ENCODE measurements around the gene SEZ6.

DNA sequence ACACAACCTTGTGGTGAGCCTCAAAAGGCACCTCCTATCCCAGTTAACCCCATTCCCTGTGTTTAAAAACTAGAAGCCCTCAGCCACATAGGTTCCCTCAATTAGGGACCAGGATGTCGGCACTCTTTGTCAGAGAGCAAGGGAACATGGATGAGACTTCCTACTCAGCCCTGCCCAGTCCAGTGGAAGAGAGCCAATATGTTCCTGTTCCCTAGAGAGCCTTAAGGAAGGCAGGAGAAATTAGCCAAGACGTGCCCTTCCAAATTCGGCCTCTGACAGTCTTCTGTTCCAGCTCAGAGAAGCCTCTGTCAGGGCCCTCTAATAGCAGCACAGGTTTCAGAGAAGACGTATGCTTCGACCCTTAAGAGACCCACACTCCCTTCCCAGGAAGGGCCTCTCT is 88.4 kb downstream of the SEZ6 start:
- TF ChIP-seq ZC3H11A (IDR thresholded peaks at IDR 0.05) (no peak), JUN (IDR thresholded peaks at IDR 0.05) (no peak), MAFK (IDR thresholded peaks at IDR 0.05; ENCODE audit: partially characterized antibody) (no peak), SMC3 (IDR thresholded peaks at IDR 0.05) (no peak), POLR2A (IDR thresholded peaks at IDR 0.05; ENCODE audit: low read length) (no peak), NFE2L2 (conservative IDR thresholded peaks at IDR 0.05; ENCODE audit: low read length) (no peak), EHMT2 (IDR thresholded peaks at IDR 0.05; ENCODE audit: low read depth) (no peak), FOSL2 (IDR thresholded peaks at IDR 0.05) (no peak), FOSL2 (CRISPR knock-in tag; IDR thresholded peaks at IDR 0.05) (no peak)
- TF ChIP-seq, protein P1, sequence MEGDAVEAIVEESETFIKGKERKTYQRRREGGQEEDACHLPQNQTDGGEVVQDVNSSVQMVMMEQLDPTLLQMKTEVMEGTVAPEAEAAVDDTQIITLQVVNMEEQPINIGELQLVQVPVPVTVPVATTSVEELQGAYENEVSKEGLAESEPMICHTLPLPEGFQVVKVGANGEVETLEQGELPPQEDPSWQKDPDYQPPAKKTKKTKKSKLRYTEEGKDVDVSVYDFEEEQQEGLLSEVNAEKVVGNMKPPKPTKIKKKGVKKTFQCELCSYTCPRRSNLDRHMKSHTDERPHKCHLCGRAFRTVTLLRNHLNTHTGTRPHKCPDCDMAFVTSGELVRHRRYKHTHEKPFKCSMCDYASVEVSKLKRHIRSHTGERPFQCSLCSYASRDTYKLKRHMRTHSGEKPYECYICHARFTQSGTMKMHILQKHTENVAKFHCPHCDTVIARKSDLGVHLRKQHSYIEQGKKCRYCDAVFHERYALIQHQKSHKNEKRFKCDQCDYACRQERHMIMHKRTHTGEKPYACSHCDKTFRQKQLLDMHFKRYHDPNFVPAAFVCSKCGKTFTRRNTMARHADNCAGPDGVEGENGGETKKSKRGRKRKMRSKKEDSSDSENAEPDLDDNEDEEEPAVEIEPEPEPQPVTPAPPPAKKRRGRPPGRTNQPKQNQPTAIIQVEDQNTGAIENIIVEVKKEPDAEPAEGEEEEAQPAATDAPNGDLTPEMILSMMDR (IDR thresholded peaks at IDR 0.05): no peak
- TF ChIP-seq, protein P2, sequence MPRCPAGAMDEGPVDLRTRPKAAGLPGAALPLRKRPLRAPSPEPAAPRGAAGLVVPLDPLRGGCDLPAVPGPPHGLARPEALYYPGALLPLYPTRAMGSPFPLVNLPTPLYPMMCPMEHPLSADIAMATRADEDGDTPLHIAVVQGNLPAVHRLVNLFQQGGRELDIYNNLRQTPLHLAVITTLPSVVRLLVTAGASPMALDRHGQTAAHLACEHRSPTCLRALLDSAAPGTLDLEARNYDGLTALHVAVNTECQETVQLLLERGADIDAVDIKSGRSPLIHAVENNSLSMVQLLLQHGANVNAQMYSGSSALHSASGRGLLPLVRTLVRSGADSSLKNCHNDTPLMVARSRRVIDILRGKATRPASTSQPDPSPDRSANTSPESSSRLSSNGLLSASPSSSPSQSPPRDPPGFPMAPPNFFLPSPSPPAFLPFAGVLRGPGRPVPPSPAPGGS (IDR thresholded peaks at IDR 0.05): no peak
- TF ChIP-seq, protein P3, sequence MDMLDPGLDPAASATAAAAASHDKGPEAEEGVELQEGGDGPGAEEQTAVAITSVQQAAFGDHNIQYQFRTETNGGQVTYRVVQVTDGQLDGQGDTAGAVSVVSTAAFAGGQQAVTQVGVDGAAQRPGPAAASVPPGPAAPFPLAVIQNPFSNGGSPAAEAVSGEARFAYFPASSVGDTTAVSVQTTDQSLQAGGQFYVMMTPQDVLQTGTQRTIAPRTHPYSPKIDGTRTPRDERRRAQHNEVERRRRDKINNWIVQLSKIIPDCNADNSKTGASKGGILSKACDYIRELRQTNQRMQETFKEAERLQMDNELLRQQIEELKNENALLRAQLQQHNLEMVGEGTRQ (IDR thresholded peaks at IDR 0.05): no peak
- TF ChIP-seq, protein P4, sequence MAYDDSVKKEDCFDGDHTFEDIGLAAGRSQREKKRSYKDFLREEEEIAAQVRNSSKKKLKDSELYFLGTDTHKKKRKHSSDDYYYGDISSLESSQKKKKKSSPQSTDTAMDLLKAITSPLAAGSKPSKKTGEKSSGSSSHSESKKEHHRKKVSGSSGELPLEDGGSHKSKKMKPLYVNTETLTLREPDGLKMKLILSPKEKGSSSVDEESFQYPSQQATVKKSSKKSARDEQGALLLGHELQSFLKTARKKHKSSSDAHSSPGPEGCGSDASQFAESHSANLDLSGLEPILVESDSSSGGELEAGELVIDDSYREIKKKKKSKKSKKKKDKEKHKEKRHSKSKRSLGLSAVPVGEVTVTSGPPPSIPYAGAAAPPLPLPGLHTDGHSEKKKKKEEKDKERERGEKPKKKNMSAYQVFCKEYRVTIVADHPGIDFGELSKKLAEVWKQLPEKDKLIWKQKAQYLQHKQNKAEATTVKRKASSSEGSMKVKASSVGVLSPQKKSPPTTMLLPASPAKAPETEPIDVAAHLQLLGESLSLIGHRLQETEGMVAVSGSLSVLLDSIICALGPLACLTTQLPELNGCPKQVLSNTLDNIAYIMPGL (CRISPR knock-in tag; IDR thresholded peaks at IDR 0.05; ENCODE audit: borderline replicate concordance): no peak
